Measurements from ENCODE around the gene TMEM39A. TPM values are rescaled to one million over a fixed set of nuclear protein-coding genes. Genes with fewer than 3 reads are reported as not detected.

TMEM39A gene
- total RNA-seq, 2 donors from 2014 or later, result 66.6 to 71.5 TPM

GRCh38 chr3:119433613-119434325 lies 29.6 kb downstream of the TMEM39A start:
- no peak for DNase-seq (ENCODE audit: low spot score)
- no peak for ATAC-seq
- Mint-ChIP-seq H3K36me3 (peaks cover 76% of the 10 kb centered on the region), H3K27ac (no peak overlapping the region), H3K9me3 (peaks cover 9% of the 10 kb centered on the region), H3K4me1 (ENCODE audit: low read depth in 2 of 2) (peaks cover 12 to 14% of the 10 kb centered on the region in 2 donors), H3K27me3 (no peaks in the 10 kb centered on the region), H3K4me3 (no peak overlapping the region)

- Mint-ChIP-seq H3K36me3 (peaks cover 68% of the 10 kb centered on the region), H3K27ac (no peak overlapping the region), H3K9me3 (peaks cover 23% of the 10 kb centered on the region), H3K4me1 (ENCODE audit: low read depth in 2 of 2) (peaks cover 0 to 3% of the 10 kb centered on the region in 2 donors), H3K4me3 (no peak overlapping the region), H3K27me3 (no peaks in the 10 kb centered on the region)
- DNase-seq (ENCODE audit: low spot score), result no peak
- ATAC-seq, result no peak
These were observed 34.9 kb downstream of the TMEM39A start for GRCh38 chr3:119428538-119428937.

GRCh38 chr3:119427669-119428068 lies 35.7 kb downstream of the TMEM39A start:
- Mint-ChIP-seq H3K27ac (no peak overlapping the region), H3K36me3 (peaks cover 61% of the 10 kb centered on the region), H3K9me3 (peaks cover 23% of the 10 kb centered on the region), H3K4me1 (ENCODE audit: low read depth in 2 of 2) (peaks cover 0 to 3% of the 10 kb centered on the region in 2 donors), H3K27me3 (no peaks in the 10 kb centered on the region), H3K4me3 (no peak overlapping the region)
- ATAC-seq, result no peak
- no peak for DNase-seq (ENCODE audit: low spot score)

- no peak for ATAC-seq
- DNase-seq (ENCODE audit: low spot score), result no peak
- Mint-ChIP-seq H3K4me3 (no peak overlapping the region), H3K9me3 (no peaks in the 10 kb centered on the region), H3K36me3 (no peaks in the 10 kb centered on the region), H3K27me3 (no peaks in the 10 kb centered on the region), H3K4me1 (ENCODE audit: low read depth in 2 of 2) (peaks cover 10 to 11% of the 10 kb centered on the region in 2 donors), H3K27ac (no peak overlapping the region)
These were observed 43.2 kb downstream of the TMEM39A start for GRCh38 chr3:119420196-119420595.

GRCh38 chr3:119418641-119419040 lies 44.8 kb downstream of the TMEM39A start:
- no peaks in the 10 kb centered on the region for H3K36me3 Mint-ChIP-seq
- H3K4me3 Mint-ChIP-seq, result no peak overlapping the region
- ATAC-seq, result no peak
- peaks cover 10 to 11% of the 10 kb centered on the region in 2 donors for H3K4me1 Mint-ChIP-seq (ENCODE audit: low read depth in 2 of 2)
- H3K27ac Mint-ChIP-seq, result no peak overlapping the region
- no peak for DNase-seq (ENCODE audit: low spot score)
- no peaks in the 10 kb centered on the region for H3K27me3 Mint-ChIP-seq
- no peaks in the 10 kb centered on the region for H3K9me3 Mint-ChIP-seq

GRCh38 chr3:119417771-119418512 lies 45.5 kb downstream of the TMEM39A start:
- Mint-ChIP-seq H3K36me3 (no peaks in the 10 kb centered on the region), H3K9me3 (no peaks in the 10 kb centered on the region), H3K4me1 (ENCODE audit: low read depth in 2 of 2) (peaks cover 10 to 11% of the 10 kb centered on the region in 2 donors), H3K27me3 (no peaks in the 10 kb centered on the region), H3K27ac (no peak overlapping the region), H3K4me3 (no peak overlapping the region)
- ATAC-seq (no peak), DNase-seq (ENCODE audit: low spot score) (no peak)

GRCh38 chr3:119416873-119417272 lies 46.5 kb downstream of the TMEM39A start:
- H3K36me3 Mint-ChIP-seq, result no peaks in the 10 kb centered on the region
- H3K27me3 Mint-ChIP-seq, result no peaks in the 10 kb centered on the region
- peaks cover 4 to 5% of the 10 kb centered on the region in 2 donors for H3K4me1 Mint-ChIP-seq (ENCODE audit: low read depth in 2 of 2)
- H3K9me3 Mint-ChIP-seq, result no peaks in the 10 kb centered on the region
- H3K4me3 Mint-ChIP-seq, result no peak overlapping the region
- ATAC-seq, result no peak
- no peak overlapping the region for H3K27ac Mint-ChIP-seq
- no peak for DNase-seq (ENCODE audit: low spot score)

GRCh38 chr3:119413603-119414280 lies 49.7 kb downstream of the TMEM39A start:
- H3K4me3 Mint-ChIP-seq, result no peak overlapping the region
- peaks cover 21% of the 10 kb centered on the region for H3K36me3 Mint-ChIP-seq
- DNase-seq (ENCODE audit: low spot score) (no peak), ATAC-seq (no peak)
- no peak overlapping the region for H3K27ac Mint-ChIP-seq
- H3K27me3 Mint-ChIP-seq, result no peaks in the 10 kb centered on the region
- no peaks in the 10 kb centered on the region for H3K4me1 Mint-ChIP-seq (ENCODE audit: low read depth in 2 of 2)
- no peaks in the 10 kb centered on the region for H3K9me3 Mint-ChIP-seq

GRCh38 chr3:119409844-119410243 lies 53.6 kb downstream of the TMEM39A start:
- DNase-seq (ENCODE audit: low spot score) (no peak), ATAC-seq (no peak)
- Mint-ChIP-seq H3K9me3 (no peaks in the 10 kb centered on the region), H3K27ac (no peak overlapping the region), H3K4me3 (no peak overlapping the region), H3K27me3 (no peaks in the 10 kb centered on the region), H3K4me1 (ENCODE audit: low read depth in 2 of 2) (no peaks in the 10 kb centered on the region), H3K36me3 (peaks cover 26% of the 10 kb centered on the region)

- Mint-ChIP-seq H3K4me3 (no peak overlapping the region), H3K27me3 (no peaks in the 10 kb centered on the region), H3K9me3 (no peaks in the 10 kb centered on the region), H3K36me3 (peaks cover 29% of the 10 kb centered on the region), H3K4me1 (ENCODE audit: low read depth in 2 of 2) (no peaks in the 10 kb centered on the region), H3K27ac (no peak overlapping the region)
- DNase-seq (ENCODE audit: low spot score) (no peak), ATAC-seq (no peak)
These were observed 55.0 kb downstream of the TMEM39A start for GRCh38 chr3:119408243-119408950.

GRCh38 chr3:119405315-119405714 lies 58.1 kb downstream of the TMEM39A start:
- peaks cover 2 to 4% of the 10 kb centered on the region in 2 donors for H3K4me1 Mint-ChIP-seq (ENCODE audit: low read depth in 2 of 2)
- no peaks in the 10 kb centered on the region for H3K27me3 Mint-ChIP-seq
- no peak overlapping the region for H3K4me3 Mint-ChIP-seq
- no peaks in the 10 kb centered on the region for H3K9me3 Mint-ChIP-seq
- ATAC-seq (no peak), DNase-seq (ENCODE audit: low spot score) (no peak)
- H3K36me3 Mint-ChIP-seq, result peaks cover 25% of the 10 kb centered on the region
- no peak overlapping the region for H3K27ac Mint-ChIP-seq

- no peaks in the 10 kb centered on the region for H3K9me3 Mint-ChIP-seq
- H3K4me1 Mint-ChIP-seq (ENCODE audit: low read depth in 2 of 2), result peaks cover 2 to 4% of the 10 kb centered on the region in 2 donors
These were observed 60.2 kb downstream of the TMEM39A start for GRCh38 chr3:119403201-119403600.

GRCh38 chr3:119402791-119403190 lies 60.6 kb downstream of the TMEM39A start:
- peaks cover 13% of the 10 kb centered on the region for H3K36me3 Mint-ChIP-seq
- no peak overlapping the region for H3K27ac Mint-ChIP-seq
- DNase-seq (ENCODE audit: low spot score) (no peak), ATAC-seq (no peak)
- no peak overlapping the region for H3K4me3 Mint-ChIP-seq
- H3K4me1 Mint-ChIP-seq (ENCODE audit: low read depth in 2 of 2), result peaks cover 2 to 4% of the 10 kb centered on the region in 2 donors
- H3K9me3 Mint-ChIP-seq, result no peaks in the 10 kb centered on the region
- no peaks in the 10 kb centered on the region for H3K27me3 Mint-ChIP-seq

More at GRCh38 chr3:119403201-119403600, 60.2 kb downstream of the TMEM39A start:
- H3K4me3 Mint-ChIP-seq, result no peak overlapping the region
- H3K36me3 Mint-ChIP-seq, result peaks cover 13% of the 10 kb centered on the region
- H3K27me3 Mint-ChIP-seq, result no peaks in the 10 kb centered on the region
- no peak overlapping the region for H3K27ac Mint-ChIP-seq
- no peak for ATAC-seq
- DNase-seq (ENCODE audit: low spot score), result no peak

Measured in natural killer cell treated with Interleukin-12 subunit alpha and Interleukin-12 subunit beta and Interleukin-15 and Interleukin-18, amount 100 ng/mL, for 72 hours (primary cell).